CD14-positive monocyte (primary cell): ENCODE results near the gene TSPAN5. TPM values are rescaled to one million over a fixed set of nuclear protein-coding genes. Genes with fewer than 3 reads are reported as not detected.

Experiments used
- DNase-seq, 3 donors: peaks; one replicate each; pipeline ENCODE4 v3.0.0-alpha.2; 2011 to 2022
- H2AFZ ChIP-seq: 2 replicates; pipeline ENCODE4 v1.6.0; 2012; ENCODE audit warnings: mild to moderate bottlenecking, low read depth, low read length, inconsistent platforms; ENCODE audit not compliant: insufficient read depth, poor library complexity, severe bottlenecking
- H3K27ac ChIP-seq, 2 donors: 1 replicate in 1 of 2; 2 replicates in 1 of 2; pipeline ENCODE4 v1.5.1; 2012 to 2013; ENCODE audit warnings: low read length in 2 of 2, control low read depth in 1 of 2, inconsistent platforms in 1 of 2, low read depth in 1 of 2, mild to moderate bottlenecking in 1 of 2
- H3K27me3 ChIP-seq, 2 donors: one replicate each; pipeline versions ENCODE4 v1.6.0 to v1.6.1; 2011 to 2013; ENCODE audit warnings: low read length in 2 of 2; ENCODE audit not compliant: control insufficient read depth in 2 of 2, insufficient read depth in 2 of 2
- H3K36me3 ChIP-seq, 2 donors: replicated peaks in 1 of 2; 1 replicate in 1 of 2; 2 replicates in 1 of 2; pipeline versions ENCODE4 v1.5.1 to v1.6.1; 2012 to 2013; ENCODE audit warnings: low read length in 2 of 2, control low read depth in 1 of 2, inconsistent platforms in 1 of 2, mild to moderate bottlenecking in 1 of 2; ENCODE audit not compliant: insufficient read depth in 2 of 2, control insufficient read depth in 1 of 2
- H3K4me1 ChIP-seq, 2 donors: 1 replicate in 1 of 2; 2 replicates in 1 of 2; pipeline versions ENCODE4 v1.5.1 to v1.6.1; 2012 to 2013; ENCODE audit warnings: low read length in 2 of 2, control low read depth in 1 of 2, inconsistent platforms in 1 of 2, mild to moderate bottlenecking in 1 of 2, moderate library complexity in 1 of 2; ENCODE audit not compliant: insufficient read depth in 2 of 2, control insufficient read depth in 1 of 2
- H3K4me2 ChIP-seq: replicated peaks from 2 replicates; pipeline ENCODE3; 2012; ENCODE audit warnings: low read length, moderate library complexity, mild to moderate bottlenecking; ENCODE audit not compliant: poor library complexity, severe bottlenecking; ENCODE audit errors: extremely low read depth
- H3K4me3 ChIP-seq, 3 experiments: fragments of 200-600 bp in 1 of 3; sonication (generic) in 1 of 3; replicated peaks in 1 of 3; 1 replicate in 2 of 3; 2 replicates in 1 of 3; pipeline ENCODE4 v1.5.1; 2011 to 2013; ENCODE audit warnings: low read length in 3 of 3, mild to moderate bottlenecking in 3 of 3, control low read depth in 2 of 3, low read depth in 2 of 3, inconsistent platforms in 1 of 3, moderate library complexity in 1 of 3
- H3K79me2 ChIP-seq: 2 replicates; pipeline ENCODE4 v1.6.0; 2012; ENCODE audit warnings: mild to moderate bottlenecking, control low read depth, inconsistent platforms, low read length, moderate library complexity; ENCODE audit not compliant: insufficient read depth
- H3K9ac ChIP-seq: 2 replicates; pipeline ENCODE4 v1.6.0; 2017; ENCODE audit warnings: low read length, mild to moderate bottlenecking; ENCODE audit not compliant: insufficient read depth, poor library complexity, severe bottlenecking
- H3K9me3 ChIP-seq, 2 donors: replicated peaks in 1 of 2; 1 replicate in 1 of 2; 2 replicates in 1 of 2; pipeline versions ENCODE4 v1.5.1 to v1.6.1; 2012 to 2013; ENCODE audit warnings: low read length in 2 of 2, control low read depth in 1 of 2; ENCODE audit not compliant: control insufficient read depth in 1 of 2, insufficient read depth in 1 of 2
- H4K20me1 ChIP-seq: 2 replicates; pipeline ENCODE4 v1.6.0; 2012; ENCODE audit warnings: mild to moderate bottlenecking, low read length, control low read depth, moderate library complexity; ENCODE audit not compliant: insufficient read depth
- H3K27ac Mint-ChIP-seq, 7 donors: one replicate each; pipeline ENCODE4 v1.8.0; 2020; ENCODE audit warnings: mild to moderate bottlenecking in 7 of 7, mixed read lengths in 7 of 7, moderate library complexity in 6 of 7, inconsistent platforms in 2 of 7
- H3K27me3 Mint-ChIP-seq, 3 donors: one replicate each; pipeline ENCODE4 v1.8.0; 2021 to 2022; ENCODE audit warnings: low read depth in 3 of 3, mild to moderate bottlenecking in 3 of 3, mixed read lengths in 3 of 3, moderate library complexity in 3 of 3, inconsistent platforms in 1 of 3
- H3K36me3 Mint-ChIP-seq, 2 donors: one replicate each; pipeline ENCODE4 v1.8.0; 2020; ENCODE audit warnings: mixed read lengths in 2 of 2, inconsistent platforms in 1 of 2, mild to moderate bottlenecking in 1 of 2
- H3K4me1 Mint-ChIP-seq: one replicate; pipeline ENCODE4 v1.8.0; 2020; ENCODE audit warnings: mild to moderate bottlenecking, mixed read lengths
- H3K4me3 Mint-ChIP-seq, 2 donors: one replicate each; pipeline ENCODE4 v1.8.0; 2020; ENCODE audit warnings: mild to moderate bottlenecking in 2 of 2, mixed read lengths in 2 of 2, moderate library complexity in 1 of 2
- H3K9me3 Mint-ChIP-seq, 7 donors: one replicate each; pipeline ENCODE4 v1.8.0; 2020 to 2022; ENCODE audit warnings: mixed read lengths in 7 of 7, mild to moderate bottlenecking in 6 of 7, moderate library complexity in 6 of 7, inconsistent platforms in 2 of 7
- CTCF ChIP-seq: fragments of 200-600 bp; IDR thresholded peaks from one replicate; pipeline ENCODE4 v1.8.0; 2022; ENCODE audit warnings: antibody characterized with exemption, mild to moderate bottlenecking
- WGBS: methylation state at CpG from one replicate; pipeline ENCODE4 v1.1.5; 2013; ENCODE audit warnings: missing lambda C conversion rate; ENCODE audit not compliant: insufficient coverage; 5-methylcytosine and 5-hydroxymethylcytosine counted together
- intact Hi-C, 2 donors: fragments of 100-400 bp; cut with micrococcal nuclease; formaldehyde crosslinking; loops; one replicate each; pipeline versions ENCODE4 v1.15.0 to v1.15.1; 2023
- polyA plus RNA-seq, 3 donors: library from polyadenylated mRNA; depleted of rRNA in 1 of 3; unstranded in 2 of 3; stranded (reverse) in 1 of 3; fragments of 300-500 nt in 2 of 3; fragments of >200 nt in 1 of 3; fragmentation: Illumina TruSeq in 2 of 3; gene quantifications; 1 replicate in 2 of 3; 2 replicates in 1 of 3; pipeline ENCODE4 v1.2.3, GENCODE V29; 2012 to 2021

TSPAN5 gene
- polyA plus RNA-seq, 3 donors = 0.09 to 1.1 (median 0.13) TPM

GRCh38 chr4:98577956-98578355 is 80.5 kb downstream of the TSPAN5 start:
- H3K4me3 Mint-ChIP-seq = peak overlapping the region in 1 of 2 donors; percentile 67
- H3K27ac Mint-ChIP-seq = no peak overlapping the region
- H2AFZ ChIP-seq = peak overlapping the region; percentile 35
- H3K36me3 Mint-ChIP-seq = no peaks in the 10 kb centered on the region
- H3K9me3 Mint-ChIP-seq = no peaks in the 10 kb centered on the region
- peak overlapping the region in 2 of 3 experiments; percentile 12 to 25 for H3K4me3 ChIP-seq
- no peaks in the 10 kb centered on the region for H4K20me1 ChIP-seq
- H3K9ac ChIP-seq = no peak overlapping the region
- no peaks in the 10 kb centered on the region for H3K4me1 ChIP-seq
- peaks cover 0 to 4% (median 0%) of the 10 kb centered on the region in 3 donors for H3K27me3 Mint-ChIP-seq
- intact Hi-C loops = no loop called here
- H3K4me2 ChIP-seq = no peak overlapping the region
- H3K4me1 Mint-ChIP-seq = peaks cover 6% of the 10 kb centered on the region
- no peaks in the 10 kb centered on the region for H3K79me2 ChIP-seq
- no CpG with 5 or more reads among the region's 2 CpGs for WGBS
- DNase-seq = no peak
- no peak for TF ChIP-seq CTCF
- H3K27ac ChIP-seq = no peak overlapping the region
- no peaks in the 10 kb centered on the region for H3K9me3 ChIP-seq
- no peaks in the 10 kb centered on the region for H3K36me3 ChIP-seq
- H3K27me3 ChIP-seq = no peaks in the 10 kb centered on the region

- DNase-seq = no peak
- no peak overlapping the region for H2AFZ ChIP-seq
- H4K20me1 ChIP-seq = no peaks in the 10 kb centered on the region
- H3K4me3 ChIP-seq = no peak overlapping the region
- Mint-ChIP-seq H3K9me3 (no peaks in the 10 kb centered on the region), H3K4me1 (peaks cover 10% of the 10 kb centered on the region), H3K27me3 (peaks cover 0 to 3% (median 0%) of the 10 kb centered on the region in 3 donors), H3K4me3 (no peak overlapping the region), H3K36me3 (no peaks in the 10 kb centered on the region), H3K27ac (no peak overlapping the region)
- H3K9ac ChIP-seq = no peak overlapping the region
- WGBS = 83% methylated on average over 2 of the region's 4 CpGs
- TF ChIP-seq CTCF = no peak
- H3K27me3 ChIP-seq = no peaks in the 10 kb centered on the region
- no peaks in the 10 kb centered on the region for H3K79me2 ChIP-seq
- H3K27ac ChIP-seq = no peak overlapping the region
- no peak overlapping the region for H3K4me2 ChIP-seq
- intact Hi-C loops = no loop called here
- no peaks in the 10 kb centered on the region for H3K4me1 ChIP-seq
- no peaks in the 10 kb centered on the region for H3K9me3 ChIP-seq
- no peaks in the 10 kb centered on the region for H3K36me3 ChIP-seq
Measured at GRCh38 chr4:98574816-98575215, 83.6 kb downstream of the TSPAN5 start.
